ENCODE data around the gene KIF15. TPM values are rescaled to one million over a fixed set of nuclear protein-coding genes. Genes with fewer than 3 reads are reported as not detected.

KIF15 gene
- 7.8 and 8.9 TPM in 2 replicates for total RNA-seq

DNA sequence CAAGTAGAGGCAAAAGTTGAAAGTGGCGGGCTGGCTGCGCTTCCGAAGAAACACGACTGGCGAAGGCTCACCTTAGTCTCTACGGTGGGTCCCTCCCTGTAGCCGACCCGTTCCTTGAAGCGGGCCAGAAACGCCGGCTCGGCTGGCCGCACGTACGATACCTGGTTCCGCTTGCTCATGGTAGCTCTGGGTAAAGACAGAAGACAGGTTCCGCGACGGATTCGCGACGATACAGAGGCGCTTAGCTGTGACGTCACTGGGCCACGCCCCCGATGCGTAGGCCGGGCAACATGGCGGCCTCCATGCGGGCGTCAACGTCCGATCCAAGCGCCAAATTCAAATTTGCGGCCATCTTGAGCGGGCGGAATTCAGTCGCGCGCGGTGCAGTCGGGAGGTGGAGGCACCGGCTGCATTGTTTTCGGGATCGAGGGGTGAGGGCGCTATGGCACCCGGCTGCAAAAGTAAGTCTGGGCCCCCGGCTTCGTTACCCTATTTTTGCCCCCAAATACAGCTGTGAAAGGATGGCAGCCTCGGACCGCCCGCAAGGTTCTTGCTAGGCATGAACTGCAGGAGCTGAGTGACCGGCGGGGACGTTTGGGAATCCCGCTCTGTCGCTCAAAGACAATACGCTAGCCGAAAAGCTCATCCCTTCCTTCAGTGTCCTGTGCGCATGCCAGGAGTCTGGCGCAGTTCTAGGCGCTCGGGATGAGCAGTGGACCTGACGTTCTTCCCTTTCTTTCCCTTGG is at the start of gene KIF15, which contains the start of gene KIAA1143:
Gene KIF15, plus strand, starts transcription at position 371 of the 746 bp plus-strand sequence. Its CDS starts 72 bp downstream, at position 443.
Gene KIAA1143, minus strand, starts transcription at position 196 of the 746 bp plus-strand sequence. Its CDS starts 17 bp downstream, at position 179.

GRCh38 chr3:44712455-44713075 is 49.0 kb upstream of the KIF15 start, which contains the start of gene ZNF502:
ZNF502 (plus strand) TSS chr3:44712660; CDS start chr3:44720262, 7,602 bp downstream.

DNA sequence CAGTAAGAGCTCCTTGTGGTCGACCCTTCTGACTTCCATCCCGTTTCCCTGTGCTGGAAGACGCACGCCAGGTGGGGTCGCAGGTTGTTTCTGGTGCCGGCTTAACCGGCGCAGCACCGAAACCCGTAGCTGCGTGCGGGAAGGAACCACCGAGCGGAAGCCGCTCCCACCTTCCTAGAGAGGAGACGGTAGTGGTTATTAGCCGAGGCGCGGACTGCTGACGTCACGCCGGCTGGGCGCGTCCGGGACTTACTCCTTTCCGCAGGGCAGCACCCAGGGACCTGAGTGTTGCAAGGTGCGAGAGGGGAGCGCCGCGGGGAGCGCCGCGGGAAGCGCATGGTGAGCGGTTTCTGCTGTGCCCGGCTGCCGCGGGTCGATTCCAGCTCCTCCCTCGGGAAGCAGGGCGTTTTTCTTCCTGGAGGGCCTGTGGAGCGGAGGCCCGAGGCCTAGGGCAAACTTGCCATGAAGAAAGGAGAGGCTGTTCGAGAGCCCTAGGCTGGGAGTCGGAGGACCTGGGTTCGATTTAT is 32.1 kb upstream of the KIF15 start, which contains the start of gene ZNF501:
Gene ZNF501, plus strand, starts transcription at position 252 of the 527 bp plus-strand sequence. CDS start 4,787 bp downstream, outside the sequence.

DNA sequence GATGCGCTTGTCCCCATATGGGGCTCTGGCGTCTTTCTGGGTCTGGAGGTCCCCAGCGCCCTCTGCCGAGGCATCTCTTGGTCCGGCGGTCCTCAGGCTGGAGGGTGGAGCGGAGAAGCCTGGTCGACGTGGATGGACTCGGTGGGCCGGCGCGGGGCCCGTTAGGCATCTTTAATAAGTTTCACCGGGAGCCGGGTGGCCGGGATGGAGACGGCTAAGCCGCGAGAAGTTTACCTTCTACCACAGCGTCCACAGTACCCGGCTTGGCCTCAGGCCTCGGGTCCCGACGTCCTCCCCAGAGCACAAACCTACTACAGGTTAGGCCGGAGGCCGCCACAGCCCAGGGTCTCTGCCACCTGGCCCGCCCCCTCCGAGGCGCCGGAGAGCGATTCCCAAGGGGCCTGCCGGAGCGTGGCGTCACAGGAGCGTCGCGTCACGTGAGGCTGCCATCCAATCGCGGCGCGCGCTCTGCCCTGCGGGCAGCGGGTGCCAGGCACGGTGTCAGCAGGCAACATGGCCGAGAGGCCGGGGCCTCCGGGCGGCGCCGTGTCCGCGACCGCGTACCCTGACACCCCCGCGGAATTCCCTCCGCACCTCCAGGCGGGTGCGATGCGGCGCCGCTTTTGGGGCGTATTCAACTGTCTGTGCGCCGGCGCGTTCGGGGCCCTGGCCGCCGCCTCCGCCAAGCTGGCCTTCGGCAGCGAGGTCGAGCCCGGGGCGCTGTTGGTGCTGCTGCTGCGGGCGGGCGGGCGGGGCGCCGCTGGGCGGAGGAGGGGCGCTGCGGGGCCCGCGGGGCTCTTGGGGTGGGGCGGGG is 100.0 kb downstream of the KIF15 start, which contains the start of gene TMEM42:
Gene TMEM42, plus strand, starts transcription at position 501 of the 814 bp plus-strand sequence. Its CDS starts 13 bp downstream, at position 514.

DNA sequence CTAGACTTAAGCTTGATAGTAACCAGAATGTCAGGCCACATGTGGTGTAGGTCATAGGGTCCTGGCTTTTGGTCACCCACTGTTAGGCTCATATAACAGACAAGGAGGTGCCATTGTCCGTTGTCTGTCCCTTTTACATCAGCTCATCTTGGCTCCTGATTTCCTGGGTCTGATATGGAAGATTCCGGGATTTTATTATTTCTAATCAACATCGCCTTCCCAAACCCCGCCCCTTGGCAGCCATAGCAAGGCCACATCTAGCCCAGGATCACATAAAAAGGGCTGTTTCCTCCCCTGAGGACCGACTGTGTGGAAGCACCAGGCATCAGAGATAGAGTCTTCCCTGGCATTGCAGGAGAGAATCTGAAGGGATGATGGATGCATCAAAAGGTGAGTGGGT is 112.7 kb downstream of the KIF15 start, which contains the start of gene TGM4:
Gene TGM4, plus strand, starts transcription at position 301 of the 400 bp plus-strand sequence. Its CDS starts 71 bp downstream, at position 372.

Other genes with a start within 250 kb of the KIF15 start
- 4.9 and 5.7 TPM in 2 replicates for gene ZKSCAN7, start 206.6 kb upstream of the KIF15 start, total RNA-seq
- 0.29 and 0.71 TPM in 2 replicates for gene ZNF660, start 176.8 kb upstream of the KIF15 start, total RNA-seq
- gene ZNF197, start 136.8 kb upstream of the KIF15 start, total RNA-seq: 5.8 and 8.7 TPM in 2 replicates
- 5.7 and 9.5 TPM in 2 replicates for gene ZNF35, start 113.1 kb upstream of the KIF15 start, total RNA-seq
- gene ZNF502, start 49.1 kb upstream of the KIF15 start, total RNA-seq: 0.86 and 2.1 TPM in 2 replicates
- 3.5 and 4.3 TPM in 2 replicates for gene ZNF501, start 32.2 kb upstream of the KIF15 start, total RNA-seq
- 13.3 and 16.8 TPM in 2 replicates for gene KIAA1143, start 175 bp upstream of the KIF15 start, total RNA-seq
- 19.6 and 34.6 TPM in 2 replicates for gene TMEM42, start 100.1 kb downstream of the KIF15 start, total RNA-seq
- under 0.01 TPM in 1 of 2 replicates, not detected in the other for gene TGM4, start 112.8 kb downstream of the KIF15 start, total RNA-seq
- 51.7 and 53.3 TPM in 2 replicates for gene ZDHHC3, start 214.4 kb downstream of the KIF15 start, total RNA-seq
- 59.1 and 80.1 TPM in 2 replicates for gene EXOSC7, start 214.4 kb downstream of the KIF15 start, total RNA-seq

Measured in myometrial cell (primary cell).